MG63 (cell line): ENCODE data around the gene CDKL5. TPM values are rescaled to one million over a fixed set of nuclear protein-coding genes. Genes with fewer than 3 reads are reported as not detected.

Source experiments
- DNase-seq: peaks from one replicate; pipeline ENCODE4 v3.0.0-alpha.2; 2020
- H3K27me3 ChIP-seq: fragments of 250-450 bp; sonication (Bioruptor Pico); 2 replicates; pipeline ENCODE4 v1.5.1; 2020; ENCODE audit warnings: mild to moderate bottlenecking, moderate library complexity
- H3K36me3 ChIP-seq: fragments of 250-450 bp; sonication (Bioruptor Pico); 2 replicates; pipeline ENCODE4 v1.5.1; 2020; ENCODE audit warnings: mild to moderate bottlenecking, moderate library complexity
- H3K4me3 ChIP-seq: fragments of 250-450 bp; sonication (Bioruptor Pico); 2 replicates; pipeline ENCODE4 v1.5.1; 2020; ENCODE audit warnings: mild to moderate bottlenecking, moderate library complexity
- H3K9me3 ChIP-seq: fragments of 250-450 bp; sonication (Bioruptor Pico); 2 replicates; pipeline ENCODE4 v1.5.1; 2020; ENCODE audit warnings: mild to moderate bottlenecking, moderate library complexity
- total RNA-seq: library from RNA; depleted of rRNA; stranded (reverse); fragments of >200 nt; shearing (Covaris generic); gene quantifications from 2 replicates; pipeline ENCODE4 v1.2.3, GENCODE V29; 2014; ENCODE audit warnings: low replicate concordance

Gene CDKL5
- total RNA-seq, 1 experiment from 2014 or later = not detected

GRCh38 chrX:18594079-18594478 lies 168.7 kb downstream of the CDKL5 start:
- H3K27me3 ChIP-seq = no peaks in the 10 kb centered on the region
- no peaks in the 10 kb centered on the region for H3K36me3 ChIP-seq
- no peak overlapping the region for H3K4me3 ChIP-seq
- no peak for DNase-seq
- H3K9me3 ChIP-seq = no peaks in the 10 kb centered on the region

GRCh38 chrX:18596096-18596495 lies 170.7 kb downstream of the CDKL5 start:
- Histone ChIP-seq H3K36me3 (no peaks in the 10 kb centered on the region), H3K27me3 (no peaks in the 10 kb centered on the region), H3K9me3 (no peaks in the 10 kb centered on the region), H3K4me3 (no peak overlapping the region)
- no peak for DNase-seq

GRCh38 chrX:18598413-18598812 lies 173.0 kb downstream of the CDKL5 start:
- DNase-seq = no peak
- H3K9me3 ChIP-seq = no peaks in the 10 kb centered on the region
- no peak overlapping the region for H3K4me3 ChIP-seq
- H3K27me3 ChIP-seq = no peaks in the 10 kb centered on the region
- H3K36me3 ChIP-seq = no peaks in the 10 kb centered on the region

GRCh38 chrX:18607966-18608365 lies 182.6 kb downstream of the CDKL5 start:
- Histone ChIP-seq H3K36me3 (no peaks in the 10 kb centered on the region), H3K4me3 (no peak overlapping the region), H3K9me3 (no peaks in the 10 kb centered on the region), H3K27me3 (no peaks in the 10 kb centered on the region)
- DNase-seq = no peak

- H3K27me3 ChIP-seq = no peaks in the 10 kb centered on the region
- H3K36me3 ChIP-seq = no peaks in the 10 kb centered on the region
- no peak overlapping the region for H3K4me3 ChIP-seq
- no peaks in the 10 kb centered on the region for H3K9me3 ChIP-seq
- no peak for DNase-seq
These were observed 188.7 kb downstream of the CDKL5 start for GRCh38 chrX:18613930-18614639.

GRCh38 chrX:18616688-18617406 lies 191.4 kb downstream of the CDKL5 start:
- no peaks in the 10 kb centered on the region for H3K27me3 ChIP-seq
- no peak overlapping the region for H3K4me3 ChIP-seq
- no peak for DNase-seq
- no peaks in the 10 kb centered on the region for H3K9me3 ChIP-seq
- no peaks in the 10 kb centered on the region for H3K36me3 ChIP-seq

GRCh38 chrX:18617407-18617750 lies 192.0 kb downstream of the CDKL5 start:
- no peak for DNase-seq
- no peak overlapping the region for H3K4me3 ChIP-seq

GRCh38 chrX:18619288-18619687 lies 193.9 kb downstream of the CDKL5 start:
- Histone ChIP-seq H3K27me3 (no peaks in the 10 kb centered on the region), H3K4me3 (no peak overlapping the region), H3K9me3 (no peaks in the 10 kb centered on the region), H3K36me3 (no peaks in the 10 kb centered on the region)
- no peak for DNase-seq

More at GRCh38 chrX:18617407-18617750, 192.0 kb downstream of the CDKL5 start:
- Histone ChIP-seq H3K27me3 (no peaks in the 10 kb centered on the region), H3K9me3 (no peaks in the 10 kb centered on the region), H3K36me3 (no peaks in the 10 kb centered on the region)

GRCh38 chrX:18620349-18620748 lies 194.9 kb downstream of the CDKL5 start:
- H3K9me3 ChIP-seq = no peaks in the 10 kb centered on the region
- no peaks in the 10 kb centered on the region for H3K27me3 ChIP-seq
- H3K4me3 ChIP-seq = no peak overlapping the region
- H3K36me3 ChIP-seq = no peaks in the 10 kb centered on the region
- DNase-seq = no peak

- H3K9me3 ChIP-seq = no peaks in the 10 kb centered on the region
- H3K27me3 ChIP-seq = no peaks in the 10 kb centered on the region
- H3K36me3 ChIP-seq = no peaks in the 10 kb centered on the region
- DNase-seq = no peak
- H3K4me3 ChIP-seq = no peak overlapping the region
These were observed 199.2 kb downstream of the CDKL5 start for GRCh38 chrX:18624599-18624998.

GRCh38 chrX:18630934-18631333 lies 205.5 kb downstream of the CDKL5 start:
- H3K36me3 ChIP-seq = no peaks in the 10 kb centered on the region
- DNase-seq = no peak
- H3K4me3 ChIP-seq = no peak overlapping the region
- H3K27me3 ChIP-seq = no peaks in the 10 kb centered on the region
- H3K9me3 ChIP-seq = no peaks in the 10 kb centered on the region

- Histone ChIP-seq H3K4me3 (no peak overlapping the region), H3K9me3 (no peaks in the 10 kb centered on the region), H3K36me3 (no peaks in the 10 kb centered on the region), H3K27me3 (no peaks in the 10 kb centered on the region)
- no peak for DNase-seq
These were observed 213.0 kb downstream of the CDKL5 start for GRCh38 chrX:18638398-18638797.

- H3K36me3 ChIP-seq = no peaks in the 10 kb centered on the region
- H3K4me3 ChIP-seq = no peak overlapping the region
- H3K9me3 ChIP-seq = no peaks in the 10 kb centered on the region
- no peak for DNase-seq
- no peaks in the 10 kb centered on the region for H3K27me3 ChIP-seq
These were observed 213.9 kb downstream of the CDKL5 start for GRCh38 chrX:18639280-18639679.

- DNase-seq = no peak
- no peaks in the 10 kb centered on the region for H3K9me3 ChIP-seq
- no peak overlapping the region for H3K4me3 ChIP-seq
- no peaks in the 10 kb centered on the region for H3K27me3 ChIP-seq
- H3K36me3 ChIP-seq = no peaks in the 10 kb centered on the region
These were observed 215.3 kb downstream of the CDKL5 start for GRCh38 chrX:18640686-18641085.

- H3K36me3 ChIP-seq = no peaks in the 10 kb centered on the region
- DNase-seq = no peak
- H3K9me3 ChIP-seq = no peaks in the 10 kb centered on the region
- H3K4me3 ChIP-seq = no peak overlapping the region
- H3K27me3 ChIP-seq = no peaks in the 10 kb centered on the region
These were observed 217.8 kb downstream of the CDKL5 start for GRCh38 chrX:18643243-18643642.

GRCh38 chrX:18643853-18644252 lies 218.4 kb downstream of the CDKL5 start:
- H3K36me3 ChIP-seq = no peaks in the 10 kb centered on the region
- H3K9me3 ChIP-seq = no peaks in the 10 kb centered on the region
- no peaks in the 10 kb centered on the region for H3K27me3 ChIP-seq
- H3K4me3 ChIP-seq = no peak overlapping the region
- DNase-seq = no peak

GRCh38 chrX:18647621-18648020 lies 222.2 kb downstream of the CDKL5 start:
- DNase-seq = no peak
- Histone ChIP-seq H3K9me3 (no peaks in the 10 kb centered on the region), H3K36me3 (no peaks in the 10 kb centered on the region), H3K4me3 (no peak overlapping the region), H3K27me3 (no peaks in the 10 kb centered on the region)

- no peak for DNase-seq
- H3K4me3 ChIP-seq = no peak overlapping the region
These were observed 224.1 kb downstream of the CDKL5 start for GRCh38 chrX:18649498-18649951.

More at GRCh38 chrX:18649498-18649951, 224.1 kb downstream of the CDKL5 start:
- Histone ChIP-seq H3K36me3 (no peaks in the 10 kb centered on the region), H3K9me3 (no peaks in the 10 kb centered on the region), H3K27me3 (no peaks in the 10 kb centered on the region)
